Measurements from ENCODE around the gene PTPRK.

DNA sequence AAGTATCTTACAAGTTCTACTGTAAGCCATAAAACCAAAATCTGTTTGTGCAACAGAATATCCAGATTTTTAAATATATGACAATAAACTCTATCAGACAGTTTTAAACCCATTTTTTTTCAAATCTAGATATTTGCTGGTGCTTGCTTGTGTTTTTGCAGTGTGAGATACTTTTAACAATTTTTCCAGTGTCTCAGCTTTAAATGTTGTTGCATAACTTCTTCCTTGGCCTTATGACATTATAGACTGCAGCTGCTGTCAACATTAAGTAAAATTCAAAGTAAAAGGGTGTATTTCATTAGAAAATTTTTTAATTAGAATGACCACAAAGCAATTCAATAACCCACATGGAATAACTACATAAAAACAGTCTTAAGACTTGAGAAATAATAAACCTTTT lies 139.5 kb downstream of the PTPRK start:
- no peak for TF ChIP-seq POLR2A (IDR thresholded peaks at IDR 0.05; ENCODE audit: low read length)
- TF ChIP-seq GATA1 (IDR thresholded peaks at IDR 0.05; ENCODE audit: low read depth, low read length) = no peak

Measured in erythroblast (primary cell).